Activated CD4-positive, alpha-beta T cell treated with anti-CD3 and anti-CD28 coated beads, Interleukin-2, amount 50 U/mL, for 1 hour (primary cell): ENCODE results near the gene NUDT14.

Experiments
- DNase-seq: peaks from one replicate; pipeline ENCODE4 v3.0.0-alpha.2; 2020

NUDT14 gene

DNA sequence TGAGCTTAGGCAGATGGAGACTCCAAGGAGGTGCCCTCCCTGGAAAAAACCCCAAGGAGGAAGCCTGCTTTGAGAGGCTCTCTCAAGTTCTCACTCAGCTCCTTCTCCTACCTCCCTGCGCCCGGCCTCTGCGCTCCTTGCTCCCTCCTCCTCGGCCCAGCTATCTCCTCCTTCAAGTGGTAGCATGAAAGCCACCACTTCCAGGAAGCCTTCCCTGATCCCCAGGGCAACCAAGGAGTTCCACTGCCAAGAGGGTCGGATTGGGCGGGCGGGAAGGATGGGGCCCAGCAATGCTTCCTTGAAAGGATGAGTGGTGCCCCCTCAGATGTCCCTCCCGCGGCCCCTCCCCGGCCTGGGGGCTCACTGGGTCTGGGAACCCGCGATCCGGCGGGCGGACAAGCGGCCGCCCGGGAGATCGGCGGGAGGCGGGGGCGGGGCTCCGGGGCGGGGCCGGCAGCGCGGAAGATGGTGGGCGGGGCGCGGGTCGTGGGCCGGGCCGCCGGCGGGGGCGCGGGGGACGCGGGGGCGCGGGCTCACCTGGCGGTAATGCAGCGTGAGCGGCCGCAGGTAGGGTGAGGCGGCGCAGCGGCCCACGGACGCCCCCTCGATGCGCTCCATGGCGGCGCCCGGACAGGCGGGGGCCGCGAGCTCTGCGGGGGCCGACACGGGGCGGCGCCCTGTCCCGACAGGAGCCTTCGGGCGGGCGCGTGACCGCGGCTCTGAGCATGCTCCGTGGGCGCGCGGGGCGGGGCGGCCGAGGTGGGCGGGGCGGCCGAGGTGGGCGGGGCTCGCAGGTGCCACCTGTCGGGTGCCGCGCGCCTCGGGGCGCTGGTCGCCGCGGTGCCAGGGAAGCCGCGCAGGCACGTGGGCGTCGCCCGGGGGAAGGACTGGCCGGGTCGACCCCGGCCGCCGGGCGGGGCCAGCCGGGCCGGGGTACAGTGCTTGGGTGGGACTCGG, at the start of gene NUDT14:
Gene NUDT14, minus strand, starts transcription at position 721 of the 957 bp plus-strand sequence. Its CDS starts 103 bp downstream, at position 618.
- peak; percentile 89 for DNase-seq

DNA sequence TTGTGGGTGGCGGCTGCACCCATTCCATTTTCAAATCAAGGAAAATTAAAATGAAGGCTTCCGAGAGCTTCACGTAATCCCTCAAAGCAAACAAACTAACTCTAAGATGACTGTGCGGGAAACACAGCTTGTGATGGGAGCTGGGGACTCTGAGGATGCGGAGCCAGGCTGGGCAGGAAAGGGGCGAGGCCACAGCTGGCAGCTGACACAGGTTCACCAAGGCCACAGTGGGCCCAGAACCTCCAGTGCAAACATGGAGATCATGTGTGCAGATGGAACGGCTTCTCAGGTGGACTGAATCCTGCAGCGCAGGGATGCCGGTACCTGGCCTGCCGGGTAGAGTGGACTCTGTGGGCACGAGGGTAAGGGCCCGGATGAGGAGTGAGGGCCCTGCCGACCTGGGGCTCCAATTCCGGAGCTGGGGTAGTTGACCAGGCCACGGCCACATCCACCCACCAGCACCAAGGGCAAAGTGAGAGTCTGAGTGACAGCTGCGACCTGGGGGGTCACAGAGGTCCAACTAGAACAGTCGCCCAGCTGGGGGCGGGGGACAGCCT, 48.1 kb upstream of the NUDT14 start:
- DNase-seq = no peak

DNA sequence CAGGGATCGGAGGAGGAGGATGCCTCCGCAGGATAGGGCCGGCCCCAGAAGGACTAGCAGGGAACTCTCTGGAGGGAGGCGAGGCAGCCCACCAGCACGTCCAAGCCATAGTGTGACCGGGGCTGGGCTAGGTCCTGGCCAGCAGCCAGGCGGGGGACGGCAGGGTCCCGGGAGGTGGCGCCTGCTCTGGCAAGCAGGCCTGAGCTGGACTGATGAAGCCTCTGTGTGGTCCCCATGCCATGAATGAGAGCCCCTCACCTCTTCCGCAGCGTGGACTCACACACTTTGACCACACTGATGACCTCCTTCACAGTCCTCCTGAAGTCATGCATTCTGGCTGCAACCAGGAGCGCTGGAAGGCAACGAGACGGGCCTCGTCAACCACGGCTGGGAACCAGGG, 47.5 kb upstream of the NUDT14 start:
- DNase-seq = no peak

DNA sequence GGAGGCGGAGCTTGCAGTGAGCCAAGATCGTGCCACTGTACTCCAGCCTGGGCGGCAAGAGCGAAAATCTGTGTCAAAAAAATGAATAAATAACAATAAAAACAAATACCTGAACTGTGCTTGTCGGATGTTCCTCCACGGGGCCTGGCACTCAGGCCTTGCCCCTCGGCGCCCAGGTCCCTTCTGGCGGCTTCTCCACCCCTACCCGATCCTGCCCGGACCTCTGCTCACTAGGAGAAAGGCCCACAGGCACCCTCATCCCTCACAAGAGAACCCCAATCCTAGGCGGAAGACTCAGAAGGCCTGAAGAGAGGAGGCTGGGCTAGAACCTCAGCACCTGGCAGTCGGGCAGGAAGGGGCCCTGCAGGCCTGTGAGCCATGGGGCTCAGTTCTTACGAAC, 46.2 kb upstream of the NUDT14 start:
- no peak for DNase-seq

DNA sequence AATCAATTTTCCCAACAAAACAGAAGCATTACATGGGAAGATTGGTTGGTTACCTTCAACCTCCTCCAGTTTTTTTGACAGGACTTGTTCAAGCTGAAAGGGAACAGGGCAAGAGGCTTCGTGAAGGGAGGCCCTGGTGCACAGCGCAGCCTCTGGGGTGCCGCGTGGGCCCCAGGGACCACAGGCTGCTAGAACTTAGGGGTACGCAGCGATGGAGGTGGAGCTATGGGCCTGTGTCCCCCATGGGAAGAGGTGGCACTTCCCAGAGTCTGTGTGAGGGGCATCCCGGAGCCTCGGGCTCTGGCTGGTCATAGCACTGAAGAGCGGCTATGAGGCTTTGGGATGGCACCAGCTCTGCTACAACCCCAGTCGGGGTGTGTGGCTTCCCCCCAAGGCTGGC, 45.1 kb upstream of the NUDT14 start:
- DNase-seq = no peak

DNA sequence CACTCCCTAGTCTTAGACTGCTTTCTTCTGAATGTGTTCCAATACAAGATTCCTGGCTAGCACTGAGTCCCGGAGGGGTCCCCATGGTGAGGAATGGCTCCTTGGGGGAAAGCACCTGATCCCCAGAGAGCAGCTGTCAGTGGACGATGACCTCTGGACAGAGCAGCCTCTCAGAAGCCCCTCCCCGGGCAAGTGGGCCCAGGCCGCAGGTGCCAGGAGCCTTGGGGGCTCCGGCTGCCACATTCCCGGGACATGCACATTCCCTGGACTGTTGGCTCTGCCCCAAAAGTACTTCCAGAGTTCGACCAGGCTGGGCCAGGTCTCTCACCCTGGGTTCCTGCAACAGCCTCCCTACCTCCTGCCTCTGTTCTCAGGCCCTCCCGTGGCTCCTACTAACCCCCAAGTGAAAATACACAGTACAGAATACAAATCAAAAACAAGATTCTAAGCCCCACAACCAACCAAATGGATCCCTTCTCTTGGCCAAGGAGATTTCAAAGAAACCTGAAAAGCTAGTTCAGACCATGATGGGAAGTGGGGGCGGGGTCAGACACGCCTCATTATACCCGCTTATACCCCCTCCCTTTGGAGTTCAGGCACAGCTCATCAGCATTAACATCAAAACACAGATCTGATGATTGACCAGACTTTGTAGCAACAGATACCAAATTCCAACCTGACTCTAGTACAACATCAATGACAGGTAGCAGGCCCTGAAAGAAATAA, 43.9 kb upstream of the NUDT14 start:
- DNase-seq = no peak

DNA sequence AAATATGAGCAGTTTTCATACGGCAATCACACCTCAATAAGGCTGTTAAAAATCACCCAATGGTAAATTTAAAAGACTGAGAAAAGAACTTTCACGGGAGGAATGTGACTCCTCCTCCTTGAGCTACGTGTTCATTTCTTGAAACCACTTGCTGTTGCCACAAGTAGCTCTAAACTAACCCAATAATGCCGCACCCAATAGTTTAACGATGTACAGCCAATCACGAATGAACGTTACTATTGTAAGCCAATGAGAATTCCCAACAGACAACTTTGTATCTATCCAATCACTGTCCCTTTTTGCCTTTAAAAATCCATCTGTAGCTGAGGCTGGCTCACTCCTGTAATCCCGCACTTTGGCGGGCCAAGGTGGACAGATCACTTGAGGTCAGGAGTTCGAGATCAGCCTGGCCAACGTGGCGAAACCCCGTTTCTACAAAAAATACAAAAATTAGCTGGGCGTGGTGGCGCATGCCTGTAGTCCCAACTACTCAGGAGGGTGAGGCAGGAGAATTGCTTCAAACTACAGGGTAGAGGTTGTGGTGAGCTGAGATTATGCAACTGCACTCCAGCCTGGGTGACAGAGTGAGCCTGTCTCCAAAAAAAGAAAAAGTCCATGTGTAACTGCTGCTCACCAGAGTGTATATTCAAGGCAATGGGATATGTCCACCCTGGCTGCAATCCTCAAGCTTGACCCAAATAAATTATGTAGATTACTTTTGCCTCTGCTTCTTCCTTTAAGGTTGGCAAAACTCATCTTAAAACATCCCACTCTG, 42.8 kb upstream of the NUDT14 start:
- no peak for DNase-seq

DNA sequence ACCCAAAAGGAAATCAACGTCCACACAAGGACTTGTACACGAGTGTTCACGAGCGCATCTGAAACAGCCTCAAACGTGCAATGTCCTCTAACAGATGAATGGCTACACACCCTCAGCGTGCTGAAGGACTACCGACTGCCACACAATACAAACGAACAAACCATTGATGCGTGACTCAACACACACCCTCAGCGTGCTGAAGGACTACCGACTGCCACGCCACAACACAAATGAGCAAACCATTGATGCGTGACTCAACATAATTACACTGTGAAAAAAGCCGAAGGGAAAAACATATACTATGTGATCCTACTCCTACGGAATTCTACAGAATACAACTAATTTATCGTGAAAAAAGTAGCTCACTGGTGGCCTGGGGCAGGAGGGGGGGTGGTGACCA, 42.1 kb upstream of the NUDT14 start:
- no peak for DNase-seq

DNA sequence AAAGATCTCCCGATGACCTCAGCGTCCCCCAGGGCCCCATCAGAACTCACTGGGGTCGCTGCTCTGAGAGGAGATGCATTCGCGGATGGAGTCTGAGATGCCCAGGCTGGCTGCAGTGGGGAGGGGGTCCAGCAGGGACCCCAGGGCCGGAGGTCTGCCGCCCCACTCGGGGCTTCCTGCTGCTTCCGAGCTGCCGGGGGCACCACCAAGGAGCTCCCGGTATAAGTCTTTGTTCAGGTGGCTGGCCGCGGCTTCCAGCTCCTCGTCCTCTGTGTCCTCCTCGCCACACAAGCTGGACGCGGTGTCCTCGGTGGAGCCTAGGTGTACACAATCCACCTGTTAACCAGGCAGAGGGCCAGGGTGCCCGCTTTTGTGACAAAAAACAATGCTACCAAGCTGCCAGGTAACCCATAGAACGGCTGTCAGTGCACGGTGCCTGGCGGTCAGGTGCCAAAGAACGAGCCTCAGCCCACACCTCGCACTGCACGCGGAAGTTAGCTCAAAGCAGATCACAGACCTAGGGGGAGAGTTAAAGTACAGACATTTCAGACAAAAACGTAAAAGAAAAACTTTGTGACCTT, 40.6 kb upstream of the NUDT14 start:
- DNase-seq = no peak

DNA sequence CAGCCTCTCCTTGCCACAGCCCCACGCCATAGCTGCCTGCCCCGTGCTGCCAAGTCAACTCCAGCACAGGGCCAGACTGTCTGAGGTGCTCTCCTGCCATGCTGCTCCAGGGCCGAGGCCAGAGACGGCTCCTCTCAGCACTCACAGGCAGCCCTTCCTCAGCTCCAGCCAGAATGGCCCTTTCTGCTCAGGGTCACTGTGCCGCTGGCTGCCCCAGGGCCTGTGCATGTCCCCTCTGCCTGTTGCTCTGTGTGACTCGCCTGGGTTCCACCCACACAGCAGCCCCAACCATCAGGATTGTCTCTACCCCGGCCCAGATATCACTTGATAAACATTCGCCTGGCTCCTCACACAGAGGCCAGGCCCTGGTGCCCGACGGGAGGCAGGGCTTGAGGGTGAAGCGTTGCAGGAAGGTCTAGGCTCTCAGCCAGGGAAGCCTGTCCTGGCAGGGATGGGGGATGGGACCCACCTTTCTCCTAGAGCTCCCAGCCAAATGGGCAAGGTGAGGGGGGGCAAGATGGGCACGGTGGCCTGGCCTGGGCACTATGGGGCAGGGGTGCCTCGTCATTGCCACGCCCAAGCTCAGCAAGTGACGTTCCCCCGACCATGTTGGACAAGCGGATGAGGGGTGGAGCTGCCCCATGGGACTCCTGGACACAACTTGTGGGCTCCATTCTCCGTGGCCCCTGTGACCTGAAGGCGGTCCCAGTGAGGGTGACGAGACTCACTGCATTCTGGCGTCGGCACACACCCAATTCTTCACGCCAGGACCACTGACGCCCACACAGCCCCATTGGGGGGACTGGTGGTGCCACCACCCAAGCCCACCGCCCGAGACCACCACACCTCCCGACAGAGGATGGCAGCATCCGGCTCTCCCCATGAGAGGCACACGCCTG, 39.8 kb upstream of the NUDT14 start:
- no peak for DNase-seq

DNA sequence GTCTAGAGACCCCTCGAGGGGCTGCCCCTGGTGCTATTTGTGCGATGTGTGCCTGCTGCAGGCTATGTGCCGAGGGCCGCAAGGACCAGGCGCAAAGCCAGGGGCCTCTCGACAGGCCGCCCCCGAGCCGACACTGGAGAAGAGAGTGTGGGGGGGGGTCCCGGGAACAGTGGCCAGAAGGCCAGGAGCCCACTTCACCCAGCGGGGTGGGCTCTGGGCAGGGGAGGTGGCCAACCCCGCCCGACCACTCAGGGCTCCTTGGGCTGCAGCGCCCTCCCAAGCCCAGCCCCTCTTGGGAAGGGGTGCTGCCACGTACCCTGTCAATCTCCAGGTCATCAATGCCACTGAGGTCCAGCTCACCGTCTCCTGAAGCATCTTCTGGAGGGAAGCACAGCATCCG, 38.6 kb upstream of the NUDT14 start:
- no peak for DNase-seq

DNA sequence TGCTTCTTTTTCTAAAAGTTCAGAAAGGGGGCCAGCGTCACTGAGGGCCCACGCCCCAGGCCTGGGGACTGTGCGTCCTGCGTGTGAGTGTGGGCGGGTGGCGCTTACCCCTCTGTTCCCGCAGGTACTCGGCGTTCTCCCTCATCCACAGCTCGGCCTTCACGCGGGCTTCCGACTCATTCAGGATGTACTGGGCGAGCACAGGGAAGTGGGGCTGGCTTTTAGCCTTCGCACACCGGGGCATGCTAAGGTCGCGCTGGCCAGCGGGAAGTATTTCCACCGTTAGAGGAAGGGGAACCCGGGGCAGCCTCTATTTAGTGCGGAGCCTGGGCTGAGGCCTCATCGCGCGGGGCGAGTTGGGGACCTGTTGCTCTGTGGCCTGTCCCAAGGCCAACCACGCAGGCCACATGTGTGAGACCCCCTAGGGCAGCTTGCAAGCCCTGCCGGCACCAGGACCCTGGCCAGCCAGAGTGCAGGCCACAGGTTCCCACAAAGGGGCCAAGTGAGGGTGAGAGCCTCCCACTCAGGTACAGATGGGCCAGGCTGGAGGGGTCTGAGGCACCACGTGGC, 38.0 kb upstream of the NUDT14 start:
- DNase-seq = no peak

DNA sequence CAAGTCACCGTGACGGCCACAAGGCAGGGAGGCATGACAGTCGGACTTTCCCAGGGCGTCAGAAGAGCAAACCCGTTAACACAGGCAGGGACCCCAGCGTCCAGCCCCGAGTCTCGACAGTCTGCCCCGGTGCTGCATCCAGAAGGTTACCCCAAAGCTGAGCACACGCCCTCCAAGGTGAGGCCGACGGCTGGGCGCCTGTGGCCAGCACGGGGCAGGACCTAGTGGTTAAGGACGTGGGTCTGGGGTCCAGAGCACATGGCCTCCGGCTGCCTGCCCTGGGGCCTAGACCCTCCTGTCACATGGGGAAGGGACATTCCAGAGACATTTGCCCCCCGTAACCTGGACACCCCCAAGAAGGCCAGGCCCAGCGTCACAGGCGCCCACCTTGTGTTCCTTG, 37.5 kb upstream of the NUDT14 start:
- no peak for DNase-seq

DNA sequence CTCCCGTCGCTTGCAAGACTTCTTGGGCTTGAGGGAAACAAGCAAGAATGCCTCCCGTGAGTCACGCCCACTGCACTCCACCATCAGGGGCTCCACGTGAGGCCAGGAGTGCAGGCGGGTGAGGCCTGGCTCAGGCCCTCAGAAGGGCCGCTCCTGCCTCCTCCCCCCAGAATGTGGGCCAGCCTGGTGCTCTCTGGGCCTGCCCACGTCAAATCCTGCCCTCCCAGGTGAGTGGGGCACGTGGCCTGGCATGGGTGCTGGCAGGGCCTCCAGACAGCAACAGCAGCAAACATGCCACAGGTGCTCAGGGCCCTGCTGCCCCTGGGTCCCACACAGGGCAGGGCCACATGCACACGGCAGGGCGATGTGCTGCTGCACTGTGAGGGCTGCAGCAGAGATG, 36.7 kb upstream of the NUDT14 start:
- DNase-seq = no peak

DNA sequence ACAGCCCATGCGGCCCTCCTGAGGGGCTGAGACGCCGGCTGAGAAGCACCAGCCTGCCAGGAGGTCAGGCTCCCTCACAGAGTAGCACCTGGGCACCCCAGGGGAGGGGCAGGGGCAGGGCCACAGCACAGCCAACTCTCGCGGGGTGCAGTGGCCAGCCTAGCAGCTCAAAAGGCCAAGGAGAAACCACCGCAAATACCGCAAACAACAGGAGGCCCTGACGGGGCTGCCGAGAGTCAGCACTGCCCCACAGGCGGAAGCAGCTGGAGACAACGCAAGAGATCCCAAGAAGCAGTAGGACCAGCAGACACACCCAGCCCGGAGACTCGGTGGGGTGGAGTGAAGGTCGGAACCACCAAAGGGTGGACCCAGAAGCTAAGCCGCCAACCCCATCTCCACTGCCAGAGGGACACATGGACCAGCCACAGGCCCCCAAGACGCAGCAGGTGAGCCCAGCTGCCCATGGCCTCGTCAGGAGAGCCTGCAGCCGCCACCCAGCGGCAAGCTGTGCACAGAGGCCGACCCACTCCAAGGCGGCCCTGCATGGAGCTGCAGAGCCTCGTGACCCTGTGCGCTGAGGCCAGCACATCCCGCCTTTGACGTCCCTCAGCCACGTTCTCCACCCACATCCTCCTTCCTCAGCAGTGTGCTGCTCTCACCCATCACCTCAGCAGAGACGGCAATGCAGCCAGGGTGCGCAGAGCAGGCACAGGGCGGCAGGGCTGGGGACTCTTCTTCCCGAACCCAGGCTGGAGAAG, 35.6 kb upstream of the NUDT14 start:
- no peak for DNase-seq

DNA sequence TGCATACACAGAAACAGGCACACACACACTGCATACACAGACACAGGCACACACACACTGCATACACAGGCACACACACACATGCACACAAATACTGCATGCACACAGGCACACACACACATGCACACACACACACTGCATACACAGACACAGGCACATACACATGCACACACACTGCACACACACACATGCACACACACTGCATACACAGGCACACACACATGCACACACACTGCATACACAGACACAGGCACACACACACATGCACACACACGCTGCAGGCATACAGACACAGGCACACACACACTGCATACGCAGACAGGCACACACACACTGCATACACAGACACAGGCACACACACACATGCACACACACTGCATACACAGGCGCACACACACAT, 34.5 kb upstream of the NUDT14 start:
- no peak for DNase-seq

DNA sequence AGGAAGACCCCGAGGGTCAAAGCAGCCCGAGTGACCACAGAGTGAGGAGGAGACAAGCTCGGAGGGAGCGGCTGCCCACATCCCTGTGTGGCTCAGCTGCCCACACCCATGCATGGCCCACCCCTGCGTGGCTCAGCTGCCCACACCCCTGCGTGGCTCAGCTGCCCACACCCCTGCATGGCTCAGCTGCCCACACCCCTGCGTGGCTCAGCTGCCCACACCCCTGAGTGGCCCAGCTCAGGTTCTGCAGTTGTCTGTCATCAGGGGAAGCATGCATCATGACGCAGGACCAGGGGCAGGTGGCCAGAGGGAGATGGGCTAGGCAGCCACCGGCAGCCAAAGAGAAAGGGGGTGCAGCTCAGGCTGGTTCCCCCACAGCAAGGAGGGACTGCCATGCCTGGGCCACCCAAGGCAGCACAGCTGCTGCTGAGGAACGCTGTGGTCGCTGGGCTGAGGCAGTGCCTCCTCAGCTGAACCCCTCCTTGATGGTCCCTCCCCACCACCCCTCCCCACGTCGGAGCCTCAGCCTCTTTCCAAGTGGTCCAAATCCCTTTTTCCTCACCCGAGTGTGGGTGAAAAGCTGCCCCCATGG, 33.3 kb upstream of the NUDT14 start:
- DNase-seq = no peak

DNA sequence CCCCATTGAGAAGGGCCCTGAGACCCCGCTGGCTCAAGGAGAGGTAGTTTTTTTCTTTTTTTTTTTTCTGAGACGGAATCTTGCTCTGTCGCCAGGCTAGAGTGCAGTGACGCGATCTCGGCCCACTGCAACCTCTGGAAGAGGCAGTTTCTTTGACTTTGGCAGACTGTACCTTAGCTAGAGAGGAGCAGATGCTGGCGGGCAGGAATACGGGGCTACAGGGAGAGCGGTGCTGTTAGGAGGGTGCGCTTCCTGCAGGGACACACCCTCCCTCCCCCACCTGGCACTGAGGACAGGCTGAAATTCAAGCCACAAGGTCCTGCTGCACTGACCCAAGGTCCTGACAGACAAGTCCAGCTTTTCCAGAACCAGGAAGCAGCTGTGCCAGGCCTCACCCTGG, 32.2 kb upstream of the NUDT14 start:
- no peak for DNase-seq

DNA sequence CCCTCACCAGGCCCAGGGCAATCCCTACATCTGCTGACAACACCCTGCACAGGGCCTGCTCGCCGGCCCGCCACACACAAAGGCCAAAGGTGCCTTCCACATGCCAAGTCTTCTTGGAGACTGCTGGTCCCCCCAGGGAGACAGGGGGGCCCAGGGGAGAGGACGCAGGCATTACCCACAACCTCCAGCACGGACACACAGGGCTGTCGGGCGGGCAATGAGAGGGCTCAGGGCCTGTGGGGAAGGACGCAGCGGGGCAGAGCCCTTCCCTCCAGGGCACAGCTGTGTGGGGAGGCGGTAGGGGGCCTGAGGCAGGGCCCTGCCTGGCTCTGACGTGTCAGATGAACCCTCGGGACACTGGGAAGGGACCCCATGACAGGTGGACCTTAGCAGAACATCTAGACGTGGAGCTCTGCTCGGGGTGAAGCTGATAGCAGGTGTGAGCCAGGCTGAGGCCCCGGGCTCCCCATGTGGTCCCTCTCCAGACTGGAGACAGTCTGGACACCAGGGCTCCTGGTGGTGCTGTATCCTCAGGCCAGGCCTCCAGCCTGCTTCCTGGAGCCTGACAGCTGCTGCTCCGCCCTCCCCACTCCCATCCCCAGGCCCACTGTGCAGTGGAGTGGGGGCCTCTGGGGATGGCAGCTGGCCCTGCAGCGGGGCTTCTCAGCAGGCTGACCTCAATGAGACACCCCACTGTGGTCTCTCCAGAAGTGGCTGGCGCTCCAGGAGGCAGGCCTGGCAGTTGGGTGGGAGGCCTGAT, 31.6 kb upstream of the NUDT14 start:
- no peak for DNase-seq
